Breast epithelium (tissue), 4 donors: ENCODE results near the gene ST6GAL1. TPM values are rescaled to one million over a fixed set of nuclear protein-coding genes. Genes with fewer than 3 reads are reported as not detected.

Experiments
- DNase-seq, 2 donors: peaks; one replicate each; pipeline ENCODE4 v3.0.0-alpha.2; 2019; ENCODE audit warnings: low spot score in 2 of 2
- H3K27ac ChIP-seq, 2 donors: fragments of 200-600 bp; sonication (generic) in 1 of 2; one replicate each; pipeline ENCODE4 v1.5.1; 2016 to 2019; ENCODE audit warnings: mild to moderate bottlenecking in 1 of 2
- H3K27me3 ChIP-seq, 2 donors: fragments of 200-600 bp; sonication (generic) in 1 of 2; one replicate each; pipeline versions ENCODE4 v1.5.1 to v1.6.0; 2017 to 2019; ENCODE audit warnings: control low read depth in 1 of 2, mild to moderate bottlenecking in 1 of 2
- H3K36me3 ChIP-seq: fragments of 200-600 bp; one replicate; pipeline ENCODE4 v1.5.1; 2019
- H3K4me1 ChIP-seq, 2 donors: fragments of 200-600 bp; sonication (generic); one replicate each; pipeline ENCODE4 v1.5.1; 2016 to 2019; ENCODE audit warnings: control low read depth in 1 of 2
- H3K4me3 ChIP-seq, 3 donors: fragments of 200-600 bp; sonication (generic); 1 replicate in 2 of 3; 2 replicates in 1 of 3; pipeline ENCODE4 v1.5.1; 2016 to 2019; ENCODE audit warnings: mild to moderate bottlenecking in 3 of 3, moderate library complexity in 2 of 3
- H3K9me3 ChIP-seq, 2 donors: fragments of 200-600 bp; sonication (generic) in 1 of 2; one replicate each; pipeline ENCODE4 v1.5.1; 2016 to 2019; ENCODE audit warnings: control low read depth in 1 of 2
- POLR2A ChIP-seq: fragments of 450-650 bp; IDR thresholded peaks from one replicate; pipeline ENCODE4 v1.6.1; 2016; ENCODE audit warnings: antibody characterized with exemption, mild to moderate bottlenecking, moderate library complexity
- POLR2AphosphoS5 ChIP-seq, 3 donors: sonication (generic); formaldehyde crosslinking; IDR thresholded peaks; one replicate each; pipeline ENCODE4 v1.6.1; 2017; ENCODE audit warnings: antibody characterized with exemption in 3 of 3
- intact Hi-C: fragments of 100-400 bp; cut with DNase I; formaldehyde crosslinking; loops from one replicate; pipeline ENCODE4 v1.15.1; 2023; ENCODE audit warnings: low total_unique reads
- total RNA-seq, 3 donors: library from RNA; depleted of rRNA; stranded (reverse); fragments of >200 nt; gene quantifications; one replicate each; pipeline ENCODE4 v1.1.0, GENCODE V29; 2016
- TF ChIP-seq, protein P1 (sequence below), 3 donors: fragments of 450-650 bp; IDR thresholded peaks; one replicate each; pipeline ENCODE4 v1.5.1; 2016 to 2017; ENCODE audit warnings: antibody characterized with exemption in 3 of 3, mild to moderate bottlenecking in 3 of 3, moderate library complexity in 3 of 3

Gene ST6GAL1
- total RNA-seq, 3 donors from 2014 or later: 28.5 to 79.6 (median 42.3) TPM

DNA sequence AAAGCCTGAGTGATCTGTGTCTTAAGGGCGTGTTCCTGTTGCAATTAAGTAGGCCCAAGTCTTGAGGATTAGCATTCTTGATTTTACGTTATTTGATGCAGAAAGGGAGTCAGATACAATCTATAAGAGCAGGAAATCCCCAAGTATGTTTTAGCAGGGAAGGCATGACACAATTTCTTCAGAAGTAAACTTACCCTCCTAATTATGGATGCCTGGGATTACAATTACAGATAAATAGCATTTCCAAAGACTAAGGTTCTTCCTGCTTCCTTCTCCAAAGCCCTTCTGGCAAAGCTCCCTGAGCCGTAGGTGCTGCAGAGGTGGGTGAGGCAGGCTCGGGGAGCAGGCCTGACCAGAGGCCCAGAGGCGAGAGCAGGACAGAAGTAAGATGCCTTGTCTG, 34.9 kb upstream of the ST6GAL1 start:
- H3K4me1 ChIP-seq: no peaks in the 10 kb centered on the region
- intact Hi-C loops: no loop called here
- no peaks in the 10 kb centered on the region for H3K27me3 ChIP-seq
- DNase-seq: no peak
- H3K27ac ChIP-seq: no peak overlapping the region
- H3K36me3 ChIP-seq: no peaks in the 10 kb centered on the region
- TF ChIP-seq POLR2AphosphoS5 (IDR thresholded peaks at IDR 0.05) (no peak), POLR2A (no peak)
- TF ChIP-seq, protein P1, sequence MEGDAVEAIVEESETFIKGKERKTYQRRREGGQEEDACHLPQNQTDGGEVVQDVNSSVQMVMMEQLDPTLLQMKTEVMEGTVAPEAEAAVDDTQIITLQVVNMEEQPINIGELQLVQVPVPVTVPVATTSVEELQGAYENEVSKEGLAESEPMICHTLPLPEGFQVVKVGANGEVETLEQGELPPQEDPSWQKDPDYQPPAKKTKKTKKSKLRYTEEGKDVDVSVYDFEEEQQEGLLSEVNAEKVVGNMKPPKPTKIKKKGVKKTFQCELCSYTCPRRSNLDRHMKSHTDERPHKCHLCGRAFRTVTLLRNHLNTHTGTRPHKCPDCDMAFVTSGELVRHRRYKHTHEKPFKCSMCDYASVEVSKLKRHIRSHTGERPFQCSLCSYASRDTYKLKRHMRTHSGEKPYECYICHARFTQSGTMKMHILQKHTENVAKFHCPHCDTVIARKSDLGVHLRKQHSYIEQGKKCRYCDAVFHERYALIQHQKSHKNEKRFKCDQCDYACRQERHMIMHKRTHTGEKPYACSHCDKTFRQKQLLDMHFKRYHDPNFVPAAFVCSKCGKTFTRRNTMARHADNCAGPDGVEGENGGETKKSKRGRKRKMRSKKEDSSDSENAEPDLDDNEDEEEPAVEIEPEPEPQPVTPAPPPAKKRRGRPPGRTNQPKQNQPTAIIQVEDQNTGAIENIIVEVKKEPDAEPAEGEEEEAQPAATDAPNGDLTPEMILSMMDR (IDR thresholded peaks at IDR 0.05): no peak
- H3K4me3 ChIP-seq: no peak overlapping the region
- H3K9me3 ChIP-seq: no peaks in the 10 kb centered on the region

GRCh38 chr3:186896006-186896405, 34.3 kb upstream of the ST6GAL1 start:
- H3K9me3 ChIP-seq: no peaks in the 10 kb centered on the region
- H3K36me3 ChIP-seq: no peaks in the 10 kb centered on the region
- H3K4me1 ChIP-seq: no peaks in the 10 kb centered on the region
- intact Hi-C loops: no loop called here
- no peaks in the 10 kb centered on the region for H3K27me3 ChIP-seq
- DNase-seq: no peak
- no peak overlapping the region for H3K4me3 ChIP-seq
- no peak overlapping the region for H3K27ac ChIP-seq
- TF ChIP-seq, protein P1 (IDR thresholded peaks at IDR 0.05): no peak
- no peak for TF ChIP-seq POLR2A
- no peak for TF ChIP-seq POLR2AphosphoS5 (IDR thresholded peaks at IDR 0.05)

GRCh38 chr3:186896875-186897274, 33.5 kb upstream of the ST6GAL1 start:
- no peaks in the 10 kb centered on the region for H3K4me1 ChIP-seq
- no peak for TF ChIP-seq POLR2AphosphoS5 (IDR thresholded peaks at IDR 0.05)
- no peak for TF ChIP-seq POLR2A
- DNase-seq: no peak

DNA sequence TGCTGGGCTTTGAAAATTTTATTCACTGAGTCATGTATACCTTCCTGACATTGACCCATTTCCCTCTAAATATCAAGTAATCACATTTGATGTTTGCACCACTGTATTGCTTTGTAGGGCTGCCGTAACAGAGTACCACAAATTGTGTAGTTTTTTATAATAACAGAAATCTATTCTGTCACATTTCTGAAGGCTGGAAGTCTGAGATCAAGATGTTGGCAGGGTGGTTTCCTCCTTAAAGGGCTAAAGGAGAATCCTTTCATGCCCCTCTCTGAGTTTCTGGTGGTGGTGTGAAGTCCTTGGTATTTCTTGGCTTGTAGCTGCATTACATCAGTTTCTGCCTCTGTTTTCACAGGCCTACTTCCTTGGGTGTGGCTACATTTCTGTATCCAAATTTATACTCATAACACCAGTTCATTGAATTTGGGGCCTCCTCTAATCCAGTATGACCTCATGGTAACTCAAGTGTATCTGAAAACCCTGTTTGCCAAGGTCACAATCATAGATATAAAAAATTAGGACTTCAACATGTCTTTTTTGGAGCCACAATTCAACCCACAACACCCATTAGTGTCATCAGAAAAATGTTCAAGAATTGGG, 29.1 kb upstream of the ST6GAL1 start:
- no peaks in the 10 kb centered on the region for H3K36me3 ChIP-seq
- TF ChIP-seq POLR2A (no peak), POLR2AphosphoS5 (IDR thresholded peaks at IDR 0.05) (no peak)
- TF ChIP-seq, protein P1 (IDR thresholded peaks at IDR 0.05): no peak
- no peaks in the 10 kb centered on the region for H3K4me1 ChIP-seq
- no peaks in the 10 kb centered on the region for H3K27me3 ChIP-seq
- no peak overlapping the region for H3K4me3 ChIP-seq
- intact Hi-C loops: no loop called here
- no peak overlapping the region for H3K27ac ChIP-seq
- peaks cover 0 to 5% of the 10 kb centered on the region in 2 donors for H3K9me3 ChIP-seq
- no peak for DNase-seq

More at GRCh38 chr3:186896875-186897274, 33.5 kb upstream of the ST6GAL1 start:
- H3K9me3 ChIP-seq: no peaks in the 10 kb centered on the region
- H3K36me3 ChIP-seq: no peaks in the 10 kb centered on the region
- no peak overlapping the region for H3K4me3 ChIP-seq
- H3K27ac ChIP-seq: no peak overlapping the region
- no peaks in the 10 kb centered on the region for H3K27me3 ChIP-seq
- intact Hi-C loops: no loop called here

DNA sequence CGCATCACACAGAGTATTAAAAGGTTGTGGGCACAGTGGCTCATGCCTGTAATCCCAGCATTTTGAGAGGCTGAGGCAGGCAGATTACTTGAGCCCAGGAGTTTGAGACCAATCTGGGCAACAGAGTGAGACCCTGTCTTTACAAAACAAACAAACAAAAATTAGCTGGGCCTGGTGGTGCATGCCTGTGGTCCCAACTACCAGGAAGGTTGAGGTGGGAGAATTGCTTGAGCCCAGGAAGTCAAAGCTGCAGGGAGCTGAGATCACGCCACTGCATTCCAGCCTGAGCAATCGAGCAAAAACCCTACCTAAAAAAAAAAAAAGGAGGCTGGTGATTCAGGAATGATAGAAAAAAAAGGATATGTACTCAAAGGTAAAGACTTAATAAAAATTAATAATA, 28.2 kb upstream of the ST6GAL1 start:
- no peak overlapping the region for H3K4me3 ChIP-seq
- H3K27me3 ChIP-seq: no peaks in the 10 kb centered on the region
- TF ChIP-seq, protein P1 (IDR thresholded peaks at IDR 0.05): no peak
- no peak for TF ChIP-seq POLR2AphosphoS5 (IDR thresholded peaks at IDR 0.05)
- TF ChIP-seq POLR2A: no peak
- H3K4me1 ChIP-seq: no peaks in the 10 kb centered on the region
- no peak overlapping the region for H3K27ac ChIP-seq
- H3K36me3 ChIP-seq: no peaks in the 10 kb centered on the region
- peaks cover 0 to 5% of the 10 kb centered on the region in 2 donors for H3K9me3 ChIP-seq
- intact Hi-C loops: no loop called here
- no peak for DNase-seq
